ENCODE measurements around the gene ARL15. TPM values are rescaled to one million over a fixed set of nuclear protein-coding genes. Genes with fewer than 3 reads are reported as not detected.

Gene ARL15
- total RNA-seq, 1 experiment from 2014 or later, result 13.0 TPM

GRCh38 chr5:53906736-53907135 lies 403.6 kb downstream of the ARL15 start:
- H2AFZ ChIP-seq (ENCODE audit: low read length), result no peak overlapping the region
- no peak overlapping the region for H4K91ac ChIP-seq (ENCODE audit: insufficient read length, low read depth, low read length)
- H3K4ac ChIP-seq (ENCODE audit: low read depth, low read length), result no peak overlapping the region
- no peak overlapping the region for H3K18ac ChIP-seq (ENCODE audit: insufficient read length, low read depth, low read length)
- H4K5ac ChIP-seq (ENCODE audit: insufficient read length, low read depth, low read length), result no peak overlapping the region
- no peaks in the 10 kb centered on the region for H3K79me1 ChIP-seq (ENCODE audit: insufficient read depth, low read depth, low read length, poor library complexity, severe bottlenecking)
- DNase-seq, result no peak
- H3K4me1 Mint-ChIP-seq, result no peaks in the 10 kb centered on the region; a peak in 1 of 4 replicates
- H3T11ph ChIP-seq (ENCODE audit: low read length), result no peak overlapping the region
- H3K9ac ChIP-seq (ENCODE audit: extremely low read depth, insufficient read length, low read length), result no peak overlapping the region
- no peak overlapping the region for H3K14ac ChIP-seq (ENCODE audit: insufficient read depth, low read length)
- no peak overlapping the region for H3K4me2 ChIP-seq (ENCODE audit: insufficient read depth, insufficient read length, low read length)
- H2BK5ac ChIP-seq (ENCODE audit: insufficient read length, low read length), result no peak overlapping the region
- H3K79me2 ChIP-seq (ENCODE audit: insufficient read depth, low read length), result no peaks in the 10 kb centered on the region
- no peak overlapping the region for H3K23ac ChIP-seq (ENCODE audit: insufficient read length, low read depth, low read length)
- no peak for TF ChIP-seq CTCF (conservative IDR thresholded peaks at IDR 0.05)
- no peak overlapping the region for H2BK15ac ChIP-seq (ENCODE audit: low read depth, low read length)
- no peaks in the 10 kb centered on the region for H3K27me3 ChIP-seq (ENCODE audit: insufficient read depth, low read length)
- H3K4me3 Mint-ChIP-seq, result no peak overlapping the region
- H4K20me1 ChIP-seq (ENCODE audit: control insufficient read depth, insufficient read depth, insufficient read length), result no peaks in the 10 kb centered on the region
- peaks cover 0 to 1% (median 0%) of the 10 kb centered on the region in 3 experiments; a peak in 2 of 7 replicates for H3K36me3 Mint-ChIP-seq (ENCODE audit: insufficient read depth in 1 of 3, low read depth in 3 of 3)
- no CpG with 5 or more reads among the region's 1 CpG for WGBS (ENCODE audit: extremely low coverage, insufficient read length, low lambda C conversion rate)
- no peaks in the 10 kb centered on the region for H3K9me3 ChIP-seq (ENCODE audit: control insufficient read depth, low read depth, low read length)
- no peak overlapping the region for H2BK12ac ChIP-seq (ENCODE audit: insufficient read length, low read depth, low read length)
- no peak overlapping the region for H3K56ac ChIP-seq (ENCODE audit: insufficient read length, low read depth, low read length)
- no peaks in the 10 kb centered on the region for H3K4me1 ChIP-seq (ENCODE audit: insufficient read depth, low read length)
- no peak overlapping the region for H3K27ac Mint-ChIP-seq
- no peak overlapping the region for H2BK20ac ChIP-seq (ENCODE audit: low read depth, low read length, poor library complexity, severe bottlenecking)
- no peak overlapping the region for H3K27ac ChIP-seq (ENCODE audit: insufficient read length, low read depth, low read length)
- no peak overlapping the region for H2AK5ac ChIP-seq (ENCODE audit: insufficient read length, low read length)
- no peaks in the 10 kb centered on the region for H3K23me2 ChIP-seq (ENCODE audit: insufficient read length, low read depth, low read length, poor library complexity, severe bottlenecking)
- H4K8ac ChIP-seq (replicated peaks; ENCODE audit: insufficient read length, low read depth, low read length), result no peak overlapping the region
- no peak overlapping the region for H2BK120ac ChIP-seq (ENCODE audit: low read depth, low read length, poor library complexity, severe bottlenecking)
- no peaks in the 10 kb centered on the region for H3K27me3 Mint-ChIP-seq (ENCODE audit: low read depth)
- H3K9me3 Mint-ChIP-seq, result no peaks in the 10 kb centered on the region
